ENCODE measurements around the gene PSMG3.

Gene PSMG3
- 22.2 to 26.2 reads per million in 2 donors for total RNA-seq

GRCh38 chr7:1569833-1570632 is at the start of gene PSMG3:
PSMG3 (minus strand) TSS chr7:1570032; CDS start chr7:1569339, 693 bp downstream.
- peak; percentile 78 for DNase-seq

- DNase-seq = no peak
Observed at GRCh38 chr7:1618475-1618874, 48.6 kb upstream of the PSMG3 start.

GRCh38 chr7:1617957-1618356 is 48.1 kb upstream of the PSMG3 start:
- no peak for DNase-seq

- DNase-seq = no peak
Observed at GRCh38 chr7:1616741-1617140, 46.9 kb upstream of the PSMG3 start.

- no peak for DNase-seq
Observed at GRCh38 chr7:1611708-1612241, 41.9 kb upstream of the PSMG3 start.

- DNase-seq = no peak
Observed at GRCh38 chr7:1610678-1611302, 41.0 kb upstream of the PSMG3 start.

GRCh38 chr7:1610013-1610677 is 40.3 kb upstream of the PSMG3 start:
- DNase-seq = no peak

- DNase-seq = no peak
Observed at GRCh38 chr7:1609023-1609422, 39.2 kb upstream of the PSMG3 start.

- DNase-seq = no peak
Observed at GRCh38 chr7:1608318-1608717, 38.5 kb upstream of the PSMG3 start.

- DNase-seq = no peak
Observed at GRCh38 chr7:1607696-1608095, 37.9 kb upstream of the PSMG3 start.

- no peak for DNase-seq
Observed at GRCh38 chr7:1607001-1607400, 37.2 kb upstream of the PSMG3 start.

GRCh38 chr7:1604383-1604782 is 34.6 kb upstream of the PSMG3 start:
- no peak for DNase-seq

- no peak for DNase-seq
Observed at GRCh38 chr7:1603346-1604225, 33.8 kb upstream of the PSMG3 start.

GRCh38 chr7:1602386-1602785 is 32.6 kb upstream of the PSMG3 start:
- DNase-seq = no peak

GRCh38 chr7:1601956-1602355 is 32.1 kb upstream of the PSMG3 start:
- DNase-seq = no peak

GRCh38 chr7:1599640-1600395 is 30.0 kb upstream of the PSMG3 start:
- no peak for DNase-seq

- no peak for DNase-seq
Observed at GRCh38 chr7:1598961-1599639, 29.3 kb upstream of the PSMG3 start.

- DNase-seq = no peak
Observed at GRCh38 chr7:1598286-1598685, 28.5 kb upstream of the PSMG3 start.

- no peak for DNase-seq
Observed at GRCh38 chr7:1597791-1598190, 28.0 kb upstream of the PSMG3 start.

GRCh38 chr7:1597066-1597760 is 27.4 kb upstream of the PSMG3 start:
- DNase-seq = no peak
